ENCODE results near the gene ATXN10.
"Not testable (repeated sequence)": the region's sequence is repeated elsewhere in the genome, so short reads cannot be mapped to it uniquely, and the experiment has no call there.

DNA sequence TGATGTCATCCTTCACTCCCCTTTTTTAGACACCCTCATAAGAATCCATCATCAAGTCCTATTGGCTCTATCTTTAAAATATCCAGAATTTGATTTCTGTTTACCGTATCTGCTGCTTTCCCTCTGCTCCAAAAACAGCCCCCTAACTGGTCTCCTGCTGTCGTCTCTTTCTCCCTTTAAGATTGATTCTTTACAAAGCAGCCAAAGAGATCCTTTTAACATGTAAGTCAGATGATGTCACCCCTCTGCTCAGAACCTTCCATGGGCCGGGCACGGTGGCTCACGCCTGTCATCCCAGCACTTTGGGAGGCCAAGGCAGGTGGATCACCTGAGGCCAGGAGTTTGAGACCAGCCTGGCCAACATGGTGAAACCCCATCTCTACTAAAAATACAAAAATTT is 11.1 kb downstream of the ATXN10 start:
- TF ChIP-seq, protein P1, sequence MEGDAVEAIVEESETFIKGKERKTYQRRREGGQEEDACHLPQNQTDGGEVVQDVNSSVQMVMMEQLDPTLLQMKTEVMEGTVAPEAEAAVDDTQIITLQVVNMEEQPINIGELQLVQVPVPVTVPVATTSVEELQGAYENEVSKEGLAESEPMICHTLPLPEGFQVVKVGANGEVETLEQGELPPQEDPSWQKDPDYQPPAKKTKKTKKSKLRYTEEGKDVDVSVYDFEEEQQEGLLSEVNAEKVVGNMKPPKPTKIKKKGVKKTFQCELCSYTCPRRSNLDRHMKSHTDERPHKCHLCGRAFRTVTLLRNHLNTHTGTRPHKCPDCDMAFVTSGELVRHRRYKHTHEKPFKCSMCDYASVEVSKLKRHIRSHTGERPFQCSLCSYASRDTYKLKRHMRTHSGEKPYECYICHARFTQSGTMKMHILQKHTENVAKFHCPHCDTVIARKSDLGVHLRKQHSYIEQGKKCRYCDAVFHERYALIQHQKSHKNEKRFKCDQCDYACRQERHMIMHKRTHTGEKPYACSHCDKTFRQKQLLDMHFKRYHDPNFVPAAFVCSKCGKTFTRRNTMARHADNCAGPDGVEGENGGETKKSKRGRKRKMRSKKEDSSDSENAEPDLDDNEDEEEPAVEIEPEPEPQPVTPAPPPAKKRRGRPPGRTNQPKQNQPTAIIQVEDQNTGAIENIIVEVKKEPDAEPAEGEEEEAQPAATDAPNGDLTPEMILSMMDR (IDR thresholded peaks at IDR 0.05 in 2 of 3, conservative IDR thresholded peaks at IDR 0.05 in 1 of 3; ENCODE audit: borderline replicate concordance in 1 of 3, insufficient read depth in 1 of 3, low read depth in 2 of 3, low read length in 2 of 3): not testable (repeated sequence)
- not testable (repeated sequence) for TF ChIP-seq RAD21 (IDR thresholded peaks at IDR 0.05; ENCODE audit: low read depth); JUND (IDR thresholded peaks at IDR 0.05); POLR2A (IDR thresholded peaks at IDR 0.05; ENCODE audit: borderline replicate concordance, extremely low read depth, insufficient read depth, insufficient read length); EZH2 (IDR thresholded peaks at IDR 0.05); POLR2AphosphoS5 (IDR thresholded peaks at IDR 0.05; ENCODE audit: low read depth, low read length); CEBPB (IDR thresholded peaks at IDR 0.05; ENCODE audit: low read depth); TCF7L2 (IDR thresholded peaks at IDR 0.05; ENCODE audit: borderline replicate concordance, extremely low read depth, insufficient read depth, insufficient read length); ZFX (IDR thresholded peaks at IDR 0.05); EGR1 (IDR thresholded peaks at IDR 0.05; ENCODE audit: low read depth); SRF (IDR thresholded peaks at IDR 0.05; ENCODE audit: low read depth)
- TF ChIP-seq, protein P2, sequence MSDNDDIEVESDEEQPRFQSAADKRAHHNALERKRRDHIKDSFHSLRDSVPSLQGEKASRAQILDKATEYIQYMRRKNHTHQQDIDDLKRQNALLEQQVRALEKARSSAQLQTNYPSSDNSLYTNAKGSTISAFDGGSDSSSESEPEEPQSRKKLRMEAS (IDR thresholded peaks at IDR 0.05): not testable (repeated sequence)
- TF ChIP-seq, protein P3, sequence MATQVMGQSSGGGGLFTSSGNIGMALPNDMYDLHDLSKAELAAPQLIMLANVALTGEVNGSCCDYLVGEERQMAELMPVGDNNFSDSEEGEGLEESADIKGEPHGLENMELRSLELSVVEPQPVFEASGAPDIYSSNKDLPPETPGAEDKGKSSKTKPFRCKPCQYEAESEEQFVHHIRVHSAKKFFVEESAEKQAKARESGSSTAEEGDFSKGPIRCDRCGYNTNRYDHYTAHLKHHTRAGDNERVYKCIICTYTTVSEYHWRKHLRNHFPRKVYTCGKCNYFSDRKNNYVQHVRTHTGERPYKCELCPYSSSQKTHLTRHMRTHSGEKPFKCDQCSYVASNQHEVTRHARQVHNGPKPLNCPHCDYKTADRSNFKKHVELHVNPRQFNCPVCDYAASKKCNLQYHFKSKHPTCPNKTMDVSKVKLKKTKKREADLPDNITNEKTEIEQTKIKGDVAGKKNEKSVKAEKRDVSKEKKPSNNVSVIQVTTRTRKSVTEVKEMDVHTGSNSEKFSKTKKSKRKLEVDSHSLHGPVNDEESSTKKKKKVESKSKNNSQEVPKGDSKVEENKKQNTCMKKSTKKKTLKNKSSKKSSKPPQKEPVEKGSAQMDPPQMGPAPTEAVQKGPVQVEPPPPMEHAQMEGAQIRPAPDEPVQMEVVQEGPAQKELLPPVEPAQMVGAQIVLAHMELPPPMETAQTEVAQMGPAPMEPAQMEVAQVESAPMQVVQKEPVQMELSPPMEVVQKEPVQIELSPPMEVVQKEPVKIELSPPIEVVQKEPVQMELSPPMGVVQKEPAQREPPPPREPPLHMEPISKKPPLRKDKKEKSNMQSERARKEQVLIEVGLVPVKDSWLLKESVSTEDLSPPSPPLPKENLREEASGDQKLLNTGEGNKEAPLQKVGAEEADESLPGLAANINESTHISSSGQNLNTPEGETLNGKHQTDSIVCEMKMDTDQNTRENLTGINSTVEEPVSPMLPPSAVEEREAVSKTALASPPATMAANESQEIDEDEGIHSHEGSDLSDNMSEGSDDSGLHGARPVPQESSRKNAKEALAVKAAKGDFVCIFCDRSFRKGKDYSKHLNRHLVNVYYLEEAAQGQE (IDR thresholded peaks at IDR 0.05; ENCODE audit: low read depth): not testable (repeated sequence)
- TF ChIP-seq, protein P4, sequence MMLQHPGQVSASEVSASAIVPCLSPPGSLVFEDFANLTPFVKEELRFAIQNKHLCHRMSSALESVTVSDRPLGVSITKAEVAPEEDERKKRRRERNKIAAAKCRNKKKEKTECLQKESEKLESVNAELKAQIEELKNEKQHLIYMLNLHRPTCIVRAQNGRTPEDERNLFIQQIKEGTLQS (IDR thresholded peaks at IDR 0.05): not testable (repeated sequence)
